Suprapubic skin (tissue), 4 donors: ENCODE measurements around the gene FIGN. TPM values are rescaled to one million over a fixed set of nuclear protein-coding genes. Genes with fewer than 3 reads are reported as not detected.

Experiments used
- DNase-seq, 2 donors: peaks; one replicate each; pipeline ENCODE4 v3.0.0-alpha.2; 2019; ENCODE audit warnings: low spot score in 2 of 2
- H3K27ac ChIP-seq: fragments of 200-600 bp; sonication (generic); one replicate; pipeline ENCODE4 v1.5.1; 2019
- H3K27me3 ChIP-seq: fragments of 200-600 bp; sonication (generic); one replicate; pipeline ENCODE4 v1.5.1; 2019
- H3K36me3 ChIP-seq: fragments of 200-600 bp; sonication (generic); one replicate; pipeline ENCODE4 v1.5.1; 2019
- H3K4me1 ChIP-seq: fragments of 200-600 bp; sonication (generic); one replicate; pipeline ENCODE4 v1.5.1; 2019
- H3K4me3 ChIP-seq: fragments of 200-600 bp; sonication (generic); one replicate; pipeline ENCODE4 v1.5.1; 2019; ENCODE audit warnings: mild to moderate bottlenecking
- H3K9me3 ChIP-seq: fragments of 200-600 bp; sonication (generic); one replicate; pipeline ENCODE4 v1.5.1; 2019
- CTCF ChIP-seq, 2 donors: fragments of 200-600 bp in 1 of 2; fragments of 450-650 bp in 1 of 2; sonication (generic) in 1 of 2; IDR thresholded peaks; one replicate each; pipeline ENCODE4 v1.5.1; 2016 to 2019; ENCODE audit warnings: antibody characterized with exemption in 2 of 2, mild to moderate bottlenecking in 1 of 2, moderate library complexity in 1 of 2
- EP300 ChIP-seq: sonication (generic); formaldehyde crosslinking; IDR thresholded peaks from one replicate; pipeline ENCODE4 v1.6.1; 2017; ENCODE audit warnings: antibody characterized with exemption
- POLR2A ChIP-seq, 2 donors: fragments of 450-650 bp; IDR thresholded peaks; one replicate each; pipeline ENCODE4 v1.6.1; 2017; ENCODE audit warnings: antibody characterized with exemption in 2 of 2, mild to moderate bottlenecking in 2 of 2, moderate library complexity in 2 of 2
- POLR2AphosphoS5 ChIP-seq, 3 donors: sonication (generic); formaldehyde crosslinking; IDR thresholded peaks; one replicate each; pipeline ENCODE4 v1.6.1; 2017; ENCODE audit warnings: antibody characterized with exemption in 3 of 3
- WGBS: methylation state at CpG from one replicate; pipeline ENCODE4 v1.1.5; 2018; 5-methylcytosine and 5-hydroxymethylcytosine counted together
- total RNA-seq, 4 donors: library from RNA; depleted of rRNA; stranded (reverse); fragments of >200 nt; gene quantifications; one replicate each; pipeline ENCODE4 v1.1.0, GENCODE V29; 2016

Gene FIGN
- total RNA-seq, 4 donors from 2014 or later: 1.6 to 2.2 (median 1.9) TPM

GRCh38 chr2:163690896-163691295, 44.9 kb downstream of the FIGN start:
- no peaks in the 10 kb centered on the region for H3K36me3 ChIP-seq
- WGBS: 57% methylated on average over 2 of the region's 2 CpGs
- peaks cover 25% of the 10 kb centered on the region for H3K4me1 ChIP-seq
- H3K27me3 ChIP-seq: no peaks in the 10 kb centered on the region
- no peak for DNase-seq
- peak overlapping the region; percentile 22 for H3K4me3 ChIP-seq
- H3K27ac ChIP-seq: peak overlapping the region; percentile 63
- no peaks in the 10 kb centered on the region for H3K9me3 ChIP-seq
- no peak for TF ChIP-seq POLR2AphosphoS5 (IDR thresholded peaks at IDR 0.05)
- no peak for TF ChIP-seq EP300
- no peak for TF ChIP-seq POLR2A (IDR thresholded peaks at IDR 0.05)
- TF ChIP-seq CTCF (IDR thresholded peaks at IDR 0.05): no peak

GRCh38 chr2:163687217-163687616, 48.6 kb downstream of the FIGN start:
- no peak for TF ChIP-seq CTCF (IDR thresholded peaks at IDR 0.05)
- no peak for TF ChIP-seq POLR2A (IDR thresholded peaks at IDR 0.05)
- no peak for TF ChIP-seq POLR2AphosphoS5 (IDR thresholded peaks at IDR 0.05)
- no peak for TF ChIP-seq EP300
- H3K9me3 ChIP-seq: no peaks in the 10 kb centered on the region
- no peak overlapping the region for H3K27ac ChIP-seq
- no peak overlapping the region for H3K4me3 ChIP-seq
- peaks cover 13% of the 10 kb centered on the region for H3K4me1 ChIP-seq
- H3K36me3 ChIP-seq: no peaks in the 10 kb centered on the region
- WGBS: 64% methylated on average over 1 of the region's 1 CpG
- no peaks in the 10 kb centered on the region for H3K27me3 ChIP-seq
- DNase-seq: no peak

- H3K4me3 ChIP-seq: no peak overlapping the region
- no peaks in the 10 kb centered on the region for H3K36me3 ChIP-seq
- 70% methylated on average over 4 of the region's 4 CpGs for WGBS
- H3K27ac ChIP-seq: no peak overlapping the region
- H3K27me3 ChIP-seq: no peaks in the 10 kb centered on the region
- H3K9me3 ChIP-seq: no peaks in the 10 kb centered on the region
- H3K4me1 ChIP-seq: peaks cover 8% of the 10 kb centered on the region
- no peak for DNase-seq
- TF ChIP-seq POLR2AphosphoS5 (IDR thresholded peaks at IDR 0.05): no peak
- TF ChIP-seq POLR2A (IDR thresholded peaks at IDR 0.05): no peak
- no peak for TF ChIP-seq CTCF (IDR thresholded peaks at IDR 0.05)
- no peak for TF ChIP-seq EP300
Observed at GRCh38 chr2:163686289-163686688, 49.5 kb downstream of the FIGN start.

- no peaks in the 10 kb centered on the region for H3K36me3 ChIP-seq
- no peaks in the 10 kb centered on the region for H3K4me1 ChIP-seq
- H3K27ac ChIP-seq: no peak overlapping the region
- DNase-seq: no peak
- no peaks in the 10 kb centered on the region for H3K27me3 ChIP-seq
- H3K4me3 ChIP-seq: no peak overlapping the region
- TF ChIP-seq POLR2AphosphoS5 (IDR thresholded peaks at IDR 0.05) (no peak), POLR2A (IDR thresholded peaks at IDR 0.05) (no peak), CTCF (IDR thresholded peaks at IDR 0.05) (no peak), EP300 (no peak)
- WGBS: 95% methylated on average over 1 of the region's 1 CpG
- no peaks in the 10 kb centered on the region for H3K9me3 ChIP-seq
Observed at GRCh38 chr2:163682695-163683094, 53.1 kb downstream of the FIGN start.

GRCh38 chr2:163681745-163682144, 54.1 kb downstream of the FIGN start:
- Histone ChIP-seq H3K36me3 (no peaks in the 10 kb centered on the region), H3K4me3 (no peak overlapping the region), H3K4me1 (no peaks in the 10 kb centered on the region), H3K27me3 (no peaks in the 10 kb centered on the region), H3K27ac (peak overlapping the region; percentile 11), H3K9me3 (no peaks in the 10 kb centered on the region)
- no peak for DNase-seq
- TF ChIP-seq CTCF (IDR thresholded peaks at IDR 0.05): no peak
- no peak for TF ChIP-seq POLR2A (IDR thresholded peaks at IDR 0.05)
- TF ChIP-seq POLR2AphosphoS5 (IDR thresholded peaks at IDR 0.05): no peak
- TF ChIP-seq EP300: no peak
- 60% methylated on average over 5 of the region's 5 CpGs for WGBS
